GM12878 (cell line): ENCODE data around the gene CYSTM1.

Source experiments
- CTCF ChIP-seq, 3 experiments: IDR thresholded peaks in 2 of 3; conservative IDR thresholded peaks in 1 of 3; 2 replicates each; pipeline ENCODE4 v1.5.1; 2011; ENCODE audit warnings: low read depth in 3 of 3, low read length in 3 of 3, mild to moderate bottlenecking in 3 of 3, control low read depth in 2 of 3, moderate library complexity in 2 of 3, inconsistent platforms in 1 of 3, mixed read lengths in 1 of 3; ENCODE audit not compliant: control insufficient read depth in 2 of 3, insufficient read depth in 1 of 3; ENCODE audit errors: extremely low read depth in 1 of 3
- FOS ChIP-seq: IDR thresholded peaks from 3 replicates; pipeline ENCODE4 v1.6.1; 2011; ENCODE audit warnings: borderline replicate concordance; ENCODE audit not compliant: insufficient read length; ENCODE audit errors: extremely low read depth

- TF ChIP-seq FOS (no peak), CTCF (IDR thresholded peaks at IDR 0.05 in 2 of 3, conservative IDR thresholded peaks at IDR 0.05 in 1 of 3; ENCODE audit: control insufficient read depth in 2 of 3, extremely low read depth in 1 of 3, insufficient read depth in 1 of 3, low read depth in 3 of 3, low read length in 3 of 3) (no peak)
These were observed 6.5 kb downstream of the CYSTM1 start for GRCh38 chr5:140181525-140181924.
